ENCODE data around the gene ELP5.

- TF ChIP-seq EZH2 (IDR thresholded peaks at IDR 0.05; ENCODE audit: borderline replicate concordance) = no peak
- TF ChIP-seq CTCF (IDR thresholded peaks at IDR 0.05; ENCODE audit: poor library complexity) = peak; percentile 52
Observed at GRCh38 chr17:7214300-7215135, 37.5 kb upstream of the ELP5 start.
